Endothelial cell (in vitro differentiated cells): ENCODE results near the gene POLA1. TPM values are rescaled to one million over a fixed set of nuclear protein-coding genes. Genes with fewer than 3 reads are reported as not detected.

Experiments used
- DNase-seq: peaks from one replicate; pipeline ENCODE4 v3.0.0; 2021; ENCODE audit warnings: low spot score
- H3K27ac Mint-ChIP-seq: one replicate; pipeline ENCODE4 v1.8.0; 2021; ENCODE audit warnings: mixed read lengths, inconsistent platforms; ENCODE audit not compliant: unreplicated experiment
- H3K27me3 Mint-ChIP-seq: one replicate; pipeline ENCODE4 v1.8.0; 2021; ENCODE audit warnings: mild to moderate bottlenecking, moderate library complexity, mixed read lengths, inconsistent platforms; ENCODE audit not compliant: unreplicated experiment
- H3K36me3 Mint-ChIP-seq: one replicate; pipeline ENCODE4 v1.8.0; 2021; ENCODE audit warnings: mild to moderate bottlenecking, low read depth, mixed read lengths, inconsistent platforms; ENCODE audit not compliant: unreplicated experiment
- H3K4me1 Mint-ChIP-seq: one replicate; pipeline ENCODE4 v1.8.0; 2021; ENCODE audit warnings: mild to moderate bottlenecking, mixed read lengths, inconsistent platforms; ENCODE audit not compliant: unreplicated experiment
- H3K4me3 Mint-ChIP-seq: one replicate; pipeline ENCODE4 v1.8.0; 2021; ENCODE audit warnings: mild to moderate bottlenecking, mixed read lengths, inconsistent platforms; ENCODE audit not compliant: unreplicated experiment
- H3K9me3 Mint-ChIP-seq: one replicate; pipeline ENCODE4 v1.8.0; 2021; ENCODE audit warnings: mixed read lengths, inconsistent platforms; ENCODE audit not compliant: unreplicated experiment
- CTCF ChIP-seq: fragments of 200-600 bp; sonication (generic); IDR thresholded peaks from one replicate; pipeline ENCODE4 v1.5.0; 2021; ENCODE audit warnings: antibody characterized with exemption; ENCODE audit not compliant: unreplicated experiment
- total RNA-seq: library from RNA; stranded (reverse); fragmentation: NEBNext Ultra II Directional; extraction: Animal tissue kit (Norgen Biotek cat#: 25700); gene quantifications from one replicate; pipeline ENCODE4 v1.2.1, GENCODE V29; 2021; ENCODE audit not compliant: unreplicated experiment

Gene POLA1
- total RNA-seq, 1 donor from 2014 or later: 12.9 TPM

GRCh38 chrX:25004485-25005032, 310.8 kb downstream of the POLA1 start:
- DNase-seq: no peak
- peaks cover 13% of the 10 kb centered on the region for H3K4me1 Mint-ChIP-seq
- TF ChIP-seq CTCF: no peak
- no peaks in the 10 kb centered on the region for H3K36me3 Mint-ChIP-seq
- H3K4me3 Mint-ChIP-seq: no peak overlapping the region
- H3K9me3 Mint-ChIP-seq: no peaks in the 10 kb centered on the region
- H3K27me3 Mint-ChIP-seq: peaks cover 19% of the 10 kb centered on the region
- no peak overlapping the region for H3K27ac Mint-ChIP-seq

- DNase-seq: no peak
- H3K4me3 Mint-ChIP-seq: no peak overlapping the region
- H3K4me1 Mint-ChIP-seq: peaks cover 13% of the 10 kb centered on the region
Observed at GRCh38 chrX:25005034-25005381, 311.3 kb downstream of the POLA1 start.

DNA sequence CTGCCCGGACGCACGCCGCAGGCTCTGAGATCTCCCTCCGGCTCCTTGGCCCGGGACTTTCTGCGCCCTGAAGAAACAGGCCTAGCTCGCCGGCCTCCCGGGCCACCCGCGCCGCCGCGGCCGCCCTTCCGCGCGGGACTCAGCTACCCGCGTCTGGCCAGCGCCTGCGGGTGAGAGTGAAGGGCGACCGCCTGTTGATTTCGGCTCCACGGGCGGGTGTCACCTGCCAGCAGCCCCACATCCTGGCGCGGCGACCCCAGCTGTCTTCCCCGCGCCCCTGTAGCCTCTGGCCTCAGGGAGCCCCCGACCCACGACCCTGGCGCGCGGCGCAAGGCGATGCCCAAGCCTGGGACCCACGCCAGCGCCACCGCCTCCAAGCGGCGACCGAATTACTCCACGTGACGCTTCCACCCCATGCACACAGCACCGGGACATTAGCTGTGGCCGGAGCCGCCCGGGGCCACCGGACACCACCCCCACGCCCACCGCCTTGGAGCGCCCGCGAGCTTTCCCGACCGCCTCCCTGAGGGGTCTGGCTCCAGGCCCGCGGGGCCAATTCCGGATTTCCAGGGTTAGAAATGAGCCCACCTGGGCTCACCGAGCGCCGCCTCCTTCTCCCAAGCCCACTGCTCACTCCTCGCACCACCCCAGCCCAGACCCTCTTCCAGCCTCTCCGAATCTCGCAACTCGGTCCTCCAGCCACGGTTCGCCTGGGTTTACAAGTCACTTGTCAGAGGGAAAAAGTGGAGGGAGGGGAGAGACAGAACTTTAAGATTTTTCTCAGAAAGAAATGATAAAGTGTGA, 311.9 kb downstream of the POLA1 start:
- no peak for TF ChIP-seq CTCF
- H3K36me3 Mint-ChIP-seq: no peaks in the 10 kb centered on the region
- H3K4me1 Mint-ChIP-seq: peaks cover 13% of the 10 kb centered on the region
- H3K9me3 Mint-ChIP-seq: no peaks in the 10 kb centered on the region
- no peak overlapping the region for H3K27ac Mint-ChIP-seq
- no peak overlapping the region for H3K4me3 Mint-ChIP-seq
- no peak for DNase-seq
- peaks cover 23% of the 10 kb centered on the region for H3K27me3 Mint-ChIP-seq

More at GRCh38 chrX:25005034-25005381, 311.3 kb downstream of the POLA1 start:
- Mint-ChIP-seq H3K36me3 (no peaks in the 10 kb centered on the region), H3K27me3 (peaks cover 19% of the 10 kb centered on the region), H3K9me3 (no peaks in the 10 kb centered on the region), H3K27ac (no peak overlapping the region)
- no peak for TF ChIP-seq CTCF

GRCh38 chrX:25006586-25007058, 312.9 kb downstream of the POLA1 start:
- DNase-seq: no peak
- no peak for TF ChIP-seq CTCF
- peaks cover 24% of the 10 kb centered on the region for H3K27me3 Mint-ChIP-seq
- H3K9me3 Mint-ChIP-seq: no peaks in the 10 kb centered on the region
- no peak overlapping the region for H3K4me3 Mint-ChIP-seq
- H3K4me1 Mint-ChIP-seq: peaks cover 13% of the 10 kb centered on the region
- H3K27ac Mint-ChIP-seq: no peak overlapping the region
- no peaks in the 10 kb centered on the region for H3K36me3 Mint-ChIP-seq
